LoVo (cell line): ENCODE data around the gene SEM1.
"Not testable (repeated sequence)": the region's sequence is repeated elsewhere in the genome, so short reads cannot be mapped to it uniquely, and the experiment has no call there.

ENCODE experiments used
- DNase-seq: peaks from one replicate; pipeline ENCODE4 v3.0.0-alpha.2; 2016; ENCODE audit warnings: low spot score

Gene SEM1

DNA sequence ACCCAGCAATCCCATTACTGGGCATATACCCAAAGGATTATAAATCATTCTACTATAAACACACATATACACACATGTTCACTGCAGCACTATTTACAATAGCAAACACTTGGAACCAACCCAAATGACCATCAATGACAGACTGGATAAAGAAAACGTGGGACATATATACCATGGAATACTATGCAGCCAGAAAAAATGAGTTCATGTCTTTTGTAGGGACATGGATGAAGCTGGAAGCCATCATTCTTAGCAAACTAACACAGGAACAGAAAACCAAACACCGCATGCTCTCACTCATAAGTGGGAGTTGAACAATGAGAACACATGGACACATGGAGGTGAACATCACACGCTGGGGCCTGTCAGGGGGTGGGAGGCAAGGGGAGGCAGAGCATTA is 47.5 kb downstream of the SEM1 start:
- not testable (repeated sequence) for DNase-seq

GRCh38 chr7:96658022-96658412 is 51.6 kb downstream of the SEM1 start:
- DNase-seq, result no peak

- no peak for DNase-seq
Measured at GRCh38 chr7:96657347-96658021, 52.2 kb downstream of the SEM1 start.

DNA sequence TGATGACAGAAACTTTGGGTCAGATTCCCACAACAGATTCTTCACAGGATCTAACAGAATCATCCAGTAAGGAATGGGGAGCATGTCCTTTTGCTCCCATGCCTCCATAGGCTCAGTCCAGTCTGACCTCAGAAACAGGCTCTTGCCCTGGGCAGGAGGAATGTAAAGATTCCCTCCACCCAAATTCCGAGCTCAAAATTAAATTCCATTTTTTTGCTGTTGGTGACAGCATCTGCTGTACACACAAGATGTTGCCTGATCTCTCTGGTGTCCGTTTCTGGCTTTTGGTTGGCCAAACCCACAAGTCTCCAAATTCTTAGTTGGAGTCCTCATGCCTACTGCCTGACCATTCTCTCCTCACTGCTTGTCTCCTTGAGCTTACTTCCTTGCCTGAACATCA is 53.7 kb downstream of the SEM1 start:
- DNase-seq, result no peak

DNA sequence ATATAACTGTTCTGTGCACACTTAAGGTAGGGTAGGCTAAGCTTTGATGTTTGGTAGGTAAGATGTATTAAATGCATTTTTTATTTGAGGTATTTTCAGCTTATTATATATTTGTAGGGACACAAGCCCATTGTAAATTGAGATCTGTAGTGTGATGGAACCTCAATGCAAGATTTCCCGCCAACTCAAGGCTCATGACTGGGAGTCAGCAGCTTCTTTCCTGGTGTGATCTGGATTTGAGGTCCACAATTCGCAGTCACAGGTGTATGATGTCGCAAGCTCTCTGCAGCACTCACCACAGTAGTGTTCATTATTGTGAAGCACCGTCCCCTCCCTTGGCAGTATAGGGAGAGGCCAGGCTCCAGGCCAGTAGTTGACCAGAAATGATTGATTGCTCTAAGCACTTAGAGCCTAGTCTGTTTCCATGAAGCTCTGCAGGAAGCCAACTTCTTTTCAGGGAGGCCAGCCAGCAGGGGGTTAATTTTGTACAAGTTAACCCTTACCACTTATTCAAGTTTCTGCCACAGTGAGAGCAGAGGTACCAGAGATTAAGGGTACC is 54.9 kb downstream of the SEM1 start:
- DNase-seq, result no peak

DNA sequence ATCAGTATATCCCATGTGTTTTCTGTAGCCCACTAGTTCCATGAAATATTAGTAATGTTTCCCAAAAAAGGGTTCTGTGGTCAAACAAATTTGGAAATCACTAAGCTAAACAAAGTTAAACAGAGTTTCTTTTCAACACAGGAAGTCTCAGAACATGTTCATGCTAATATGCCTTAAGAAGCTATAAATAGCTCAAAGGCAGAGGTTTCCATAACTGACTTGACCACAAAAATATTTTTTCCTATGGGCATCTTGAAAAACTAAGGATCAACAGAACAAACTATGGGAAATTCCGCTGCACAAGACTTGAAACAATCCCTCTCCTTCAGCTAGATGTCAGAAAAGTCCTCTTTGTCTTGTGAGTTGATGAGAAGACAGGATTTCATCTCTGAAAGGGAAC is 59.7 kb downstream of the SEM1 start:
- no peak for DNase-seq

- DNase-seq, result no peak
Measured at GRCh38 chr7:96648784-96649183, 60.9 kb downstream of the SEM1 start.

GRCh38 chr7:96647733-96648132 is 61.9 kb downstream of the SEM1 start:
- DNase-seq, result no peak

DNA sequence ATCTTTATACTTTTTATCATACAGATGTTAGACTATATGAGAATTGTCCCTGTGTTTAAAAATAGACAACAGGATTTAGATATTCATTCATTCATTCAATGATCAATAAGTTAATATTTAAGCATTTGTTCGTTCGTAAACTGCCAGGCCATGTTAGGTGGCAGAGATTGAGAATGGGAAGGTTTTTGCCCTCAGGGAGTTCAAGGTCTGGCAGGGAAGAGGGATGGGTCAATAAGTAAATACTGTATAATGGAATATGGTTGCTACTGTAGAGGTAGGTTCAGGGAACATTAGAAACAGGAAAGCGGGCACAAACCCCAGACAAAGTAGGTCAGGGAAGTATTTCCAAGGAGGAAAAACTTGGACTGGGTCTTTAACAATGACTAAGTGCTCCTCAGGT is 64.6 kb downstream of the SEM1 start:
- DNase-seq, result no peak

DNA sequence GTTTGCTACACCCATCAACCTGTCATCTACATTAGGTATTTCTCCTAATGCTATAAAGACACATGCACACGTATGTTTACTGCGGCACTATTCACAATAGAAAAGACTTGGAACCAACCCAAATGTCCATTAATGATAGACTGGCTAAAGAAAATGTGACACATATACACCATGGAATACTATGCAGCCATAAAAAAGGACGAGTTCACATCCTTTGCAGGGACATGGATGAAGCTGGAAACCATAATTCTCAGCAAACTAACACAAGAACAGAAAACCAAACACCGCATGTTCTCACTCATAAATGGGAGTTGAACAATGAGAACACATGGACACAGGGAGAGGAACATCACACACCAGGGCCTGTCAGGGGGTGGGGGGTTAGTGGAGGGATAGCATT is 66.2 kb downstream of the SEM1 start:
- not testable (repeated sequence) for DNase-seq

- no peak for DNase-seq
Measured at GRCh38 chr7:96640054-96640453, 69.6 kb downstream of the SEM1 start.
